Fibroblast of lung (primary cell): ENCODE results near the gene SLC39A1. TPM values are rescaled to one million over a fixed set of nuclear protein-coding genes. Genes with fewer than 3 reads are reported as not detected.
"Not testable (repeated sequence)": the region's sequence is repeated elsewhere in the genome, so short reads cannot be mapped to it uniquely, and the experiment has no call there.

Experiments used
- DNase-seq, 2 donors: peaks; one replicate each; pipeline versions ENCODE4 v3.0.0 to v3.0.0-alpha.2; 2010; ENCODE audit warnings: low read depth in 2 of 2
- H2AFZ ChIP-seq: 2 replicates; pipeline ENCODE4 v1.5.1; 2012; ENCODE audit warnings: low read length, control low read depth, inconsistent platforms
- H3K27ac ChIP-seq: 2 replicates; pipeline ENCODE4 v1.5.1; 2011; ENCODE audit warnings: low read length, control low read depth; ENCODE audit not compliant: insufficient read depth
- H3K27me3 ChIP-seq: 2 replicates; pipeline ENCODE4 v1.5.1; 2011; ENCODE audit warnings: mild to moderate bottlenecking, low read length; ENCODE audit not compliant: control insufficient read depth, insufficient read depth
- H3K36me3 ChIP-seq: 2 replicates; pipeline ENCODE4 v1.5.1; 2011; ENCODE audit warnings: low read length; ENCODE audit not compliant: control insufficient read depth, insufficient read depth
- H3K4me1 ChIP-seq: 2 replicates; pipeline ENCODE4 v1.5.1; 2011; ENCODE audit warnings: low read length; ENCODE audit not compliant: control insufficient read depth, insufficient read depth; ENCODE audit errors: extremely low read depth
- H3K4me2 ChIP-seq: 2 replicates; pipeline ENCODE4 v1.5.1; 2011; ENCODE audit warnings: low read length, control low read depth; ENCODE audit not compliant: insufficient read depth; ENCODE audit errors: extremely low read depth
- H3K4me3 ChIP-seq, 4 experiments: fragments of 200-600 bp in 1 of 4; sonication (generic) in 1 of 4; replicated peaks in 1 of 4; 2 replicates each; pipeline ENCODE4 v1.5.1; 2011 to 2016; ENCODE audit warnings: low read length in 4 of 4, low read depth in 3 of 4, mild to moderate bottlenecking in 3 of 4, control low read depth in 2 of 4, inconsistent platforms in 1 of 4, mixed read lengths in 1 of 4; ENCODE audit not compliant: insufficient read depth in 1 of 4; ENCODE audit errors: control extremely low read depth in 1 of 4
- H3K79me2 ChIP-seq: 2 replicates; pipeline ENCODE4 v1.5.1; 2012; ENCODE audit warnings: mild to moderate bottlenecking, low read length, inconsistent platforms; ENCODE audit not compliant: control insufficient read depth, insufficient read depth
- H3K9ac ChIP-seq: 2 replicates; pipeline ENCODE4 v1.5.1; 2011; ENCODE audit warnings: mild to moderate bottlenecking, low read length, control low read depth; ENCODE audit not compliant: insufficient read depth
- H3K9me3 ChIP-seq: 2 replicates; pipeline ENCODE4 v1.5.1; 2012; ENCODE audit warnings: low read depth, low read length; ENCODE audit not compliant: control insufficient read depth, insufficient read depth
- H4K20me1 ChIP-seq: 2 replicates; pipeline ENCODE4 v1.5.1; 2011; ENCODE audit warnings: low read length; ENCODE audit not compliant: control insufficient read depth, insufficient read depth; ENCODE audit errors: extremely low read depth
- EZH2 ChIP-seq: IDR thresholded peaks from 2 replicates; pipeline ENCODE4 v1.5.1; 2012; ENCODE audit warnings: low read length, control low read depth, mild to moderate bottlenecking; ENCODE audit errors: missing control alignments
- polyA plus RNA-seq, 2 donors: library from polyadenylated mRNA; depleted of rRNA in 1 of 2; stranded (reverse) in 1 of 2; unstranded in 1 of 2; fragments of >200 nt; gene quantifications; 2 replicates each; pipeline ENCODE4 v1.2.1, GENCODE V29; 2011 to 2012; ENCODE audit warnings: missing spikeins in 1 of 2
- total RNA-seq: library from RNA; depleted of rRNA; stranded (reverse); fragments of >200 nt; gene quantifications from 2 replicates; pipeline ENCODE4 v1.2.1, GENCODE V29; 2014
- TF ChIP-seq, protein P1 (sequence below), 2 donors: IDR thresholded peaks in 1 of 2; conservative IDR thresholded peaks in 1 of 2; 1 replicate in 1 of 2; 2 replicates in 1 of 2; pipeline ENCODE4 v1.5.1; 2011 to 2012; ENCODE audit warnings: low read length in 2 of 2, control low read depth in 1 of 2, inconsistent platforms in 1 of 2, low read depth in 1 of 2, mild to moderate bottlenecking in 1 of 2

The SLC39A1 gene
- total and polyA plus RNA-seq, 2 donors (not counting 1 experiment from before 2014, with no cell fraction given) = 94.4 to 119 TPM

DNA sequence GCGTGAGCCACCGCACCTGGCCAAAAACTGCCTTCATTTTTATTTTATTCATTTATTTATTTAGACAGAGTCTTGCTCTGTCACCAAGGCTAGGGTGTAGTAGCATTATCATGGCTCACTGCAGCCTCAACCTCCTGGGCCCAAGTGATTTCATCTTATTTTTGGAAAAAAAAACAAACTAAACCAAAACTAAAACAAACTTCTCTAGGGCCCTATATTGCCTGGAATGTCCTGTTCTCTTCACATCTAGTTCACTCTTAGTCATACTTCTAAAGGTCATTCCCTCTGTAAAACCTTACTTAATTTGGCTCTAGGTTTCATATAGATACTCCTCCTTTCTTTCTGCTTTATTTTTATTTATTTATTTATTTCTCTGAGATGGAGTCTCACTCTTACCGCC lies 42.8 kb upstream of the SLC39A1 start:
- TF ChIP-seq, protein P1, sequence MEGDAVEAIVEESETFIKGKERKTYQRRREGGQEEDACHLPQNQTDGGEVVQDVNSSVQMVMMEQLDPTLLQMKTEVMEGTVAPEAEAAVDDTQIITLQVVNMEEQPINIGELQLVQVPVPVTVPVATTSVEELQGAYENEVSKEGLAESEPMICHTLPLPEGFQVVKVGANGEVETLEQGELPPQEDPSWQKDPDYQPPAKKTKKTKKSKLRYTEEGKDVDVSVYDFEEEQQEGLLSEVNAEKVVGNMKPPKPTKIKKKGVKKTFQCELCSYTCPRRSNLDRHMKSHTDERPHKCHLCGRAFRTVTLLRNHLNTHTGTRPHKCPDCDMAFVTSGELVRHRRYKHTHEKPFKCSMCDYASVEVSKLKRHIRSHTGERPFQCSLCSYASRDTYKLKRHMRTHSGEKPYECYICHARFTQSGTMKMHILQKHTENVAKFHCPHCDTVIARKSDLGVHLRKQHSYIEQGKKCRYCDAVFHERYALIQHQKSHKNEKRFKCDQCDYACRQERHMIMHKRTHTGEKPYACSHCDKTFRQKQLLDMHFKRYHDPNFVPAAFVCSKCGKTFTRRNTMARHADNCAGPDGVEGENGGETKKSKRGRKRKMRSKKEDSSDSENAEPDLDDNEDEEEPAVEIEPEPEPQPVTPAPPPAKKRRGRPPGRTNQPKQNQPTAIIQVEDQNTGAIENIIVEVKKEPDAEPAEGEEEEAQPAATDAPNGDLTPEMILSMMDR (conservative IDR thresholded peaks at IDR 0.05 in 1 of 2, IDR thresholded peaks at IDR 0.05 in 1 of 2; ENCODE audit: low read depth in 1 of 2, low read length in 2 of 2) = no peak
- H4K20me1 ChIP-seq = no peaks in the 10 kb centered on the region
- no peaks in the 10 kb centered on the region for H3K27me3 ChIP-seq
- no peak overlapping the region for H3K27ac ChIP-seq
- peak; percentile 64 to 92 for DNase-seq
- no peaks in the 10 kb centered on the region for H3K9me3 ChIP-seq
- H3K4me1 ChIP-seq = peaks cover 4% of the 10 kb centered on the region
- no peaks in the 10 kb centered on the region for H3K79me2 ChIP-seq
- H3K4me3 ChIP-seq = no peak overlapping the region
- no peak overlapping the region for H3K4me2 ChIP-seq
- H3K9ac ChIP-seq = no peak overlapping the region
- no peak overlapping the region for H2AFZ ChIP-seq
- no peaks in the 10 kb centered on the region for H3K36me3 ChIP-seq

DNA sequence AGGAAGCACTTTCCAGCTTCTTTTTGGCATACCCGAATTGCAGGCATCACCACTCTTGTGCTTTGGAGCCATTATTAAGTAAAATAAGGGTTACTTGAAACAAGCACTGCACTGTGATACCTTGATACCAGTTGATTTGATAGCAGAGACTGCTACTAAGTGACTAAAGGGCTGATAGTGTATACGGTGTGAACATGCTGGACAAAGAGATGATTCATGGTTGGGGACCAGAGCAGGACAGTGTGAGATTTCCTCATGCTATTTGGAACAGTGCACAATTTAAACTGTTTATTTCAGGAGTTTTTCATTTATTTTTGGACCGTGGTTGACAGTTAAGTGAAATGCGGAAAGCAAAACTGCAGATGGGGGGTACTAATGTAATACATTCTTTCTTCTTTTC lies 37.1 kb upstream of the SLC39A1 start:
- Histone ChIP-seq H2AFZ (no peak overlapping the region), H3K4me3 (no peak overlapping the region), H3K9ac (no peak overlapping the region), H3K27me3 (no peaks in the 10 kb centered on the region), H3K79me2 (no peaks in the 10 kb centered on the region), H3K4me1 (peaks cover 4% of the 10 kb centered on the region), H3K9me3 (no peaks in the 10 kb centered on the region), H3K4me2 (no peak overlapping the region), H4K20me1 (no peaks in the 10 kb centered on the region), H3K27ac (no peak overlapping the region), H3K36me3 (no peaks in the 10 kb centered on the region)
- DNase-seq = no peak
- TF ChIP-seq, protein P1 (conservative IDR thresholded peaks at IDR 0.05 in 1 of 2, IDR thresholded peaks at IDR 0.05 in 1 of 2; ENCODE audit: low read depth in 1 of 2, low read length in 2 of 2) = no peak
- no peak for TF ChIP-seq EZH2

DNA sequence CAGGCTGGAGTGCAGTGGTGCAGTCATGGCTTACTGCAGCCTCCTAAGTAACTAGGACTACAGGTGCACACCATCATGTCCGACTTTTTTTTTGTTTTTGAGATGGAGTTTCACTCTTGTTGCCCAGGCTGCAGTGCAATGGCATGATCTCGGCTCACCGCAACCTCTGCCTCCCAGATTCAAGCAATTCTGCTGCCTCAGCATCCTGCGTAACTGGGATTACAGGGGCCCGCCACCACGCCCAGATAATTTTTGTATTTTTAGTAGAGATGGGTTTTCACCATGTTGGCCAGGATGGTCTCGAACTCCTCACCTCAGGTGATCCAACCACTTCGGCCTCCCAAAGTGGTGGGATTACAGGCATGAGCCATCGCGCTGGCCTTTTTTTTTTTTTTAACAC lies 33.5 kb upstream of the SLC39A1 start:
- not testable (repeated sequence) for H3K4me1 ChIP-seq, H3K27ac ChIP-seq, H3K27me3 ChIP-seq, H3K9me3 ChIP-seq, DNase-seq, H3K4me3 ChIP-seq, H3K36me3 ChIP-seq, H4K20me1 ChIP-seq, H3K4me2 ChIP-seq, H2AFZ ChIP-seq, H3K79me2 ChIP-seq, H3K9ac ChIP-seq

DNA sequence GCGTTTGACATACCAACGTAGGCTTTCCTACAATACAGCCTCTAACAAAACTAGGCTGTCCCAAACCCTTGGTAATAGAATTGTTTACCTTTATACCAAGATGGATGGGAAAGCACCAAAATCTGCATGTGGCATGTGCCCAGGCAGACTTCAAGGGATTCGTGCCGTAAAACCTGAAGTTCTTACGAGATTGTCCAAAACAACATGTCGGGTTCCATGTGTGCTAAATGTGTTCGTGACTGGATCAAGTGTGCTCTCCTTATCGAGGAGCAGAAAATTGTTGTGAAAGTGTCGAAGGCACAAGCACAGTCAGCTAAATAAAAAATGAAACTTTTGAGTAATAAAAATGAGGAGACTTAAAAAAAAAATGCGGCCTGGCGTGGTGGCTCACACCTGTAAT lies 32.3 kb upstream of the SLC39A1 start:
- H3K4me3 ChIP-seq = no peak overlapping the region
- TF ChIP-seq EZH2 = no peak
- TF ChIP-seq, protein P1 (conservative IDR thresholded peaks at IDR 0.05 in 1 of 2, IDR thresholded peaks at IDR 0.05 in 1 of 2; ENCODE audit: low read depth in 1 of 2, low read length in 2 of 2) = no peak
- H3K79me2 ChIP-seq = peaks cover 18% of the 10 kb centered on the region
- no peak overlapping the region for H3K9ac ChIP-seq
- peaks cover 9% of the 10 kb centered on the region for H3K36me3 ChIP-seq
- peaks cover 4% of the 10 kb centered on the region for H3K4me1 ChIP-seq
- no peak overlapping the region for H3K4me2 ChIP-seq
- no peak for DNase-seq
- no peaks in the 10 kb centered on the region for H4K20me1 ChIP-seq
- no peak overlapping the region for H2AFZ ChIP-seq
- H3K27ac ChIP-seq = no peak overlapping the region
- H3K9me3 ChIP-seq = no peaks in the 10 kb centered on the region
- no peaks in the 10 kb centered on the region for H3K27me3 ChIP-seq
